GM06990 (cell line): ENCODE results near the gene UTF1.
"Not testable (repeated sequence)": the region's sequence is repeated elsewhere in the genome, so short reads cannot be mapped to it uniquely, and the experiment has no call there.

Experiments
- DNase-seq: peaks from one replicate; pipeline ENCODE4 v3.0.0-alpha.2; 2011; ENCODE audit not compliant: insufficient read length; ENCODE audit errors: extremely low read depth
- H3K27me3 ChIP-seq: replicated peaks from 2 replicates; pipeline ENCODE4 v1.6.0; 2011; ENCODE audit warnings: low read length; ENCODE audit not compliant: control insufficient read depth, insufficient read depth
- H3K36me3 ChIP-seq: 2 replicates; pipeline ENCODE4 v1.5.1; 2011; ENCODE audit warnings: low read length; ENCODE audit not compliant: control insufficient read depth, insufficient read depth
- H3K4me3 ChIP-seq: replicated peaks from 2 replicates; pipeline ENCODE4 v1.5.1; 2011; ENCODE audit warnings: low read depth, mild to moderate bottlenecking, control low read depth, low read length
- TF ChIP-seq, protein P1 (sequence below): IDR thresholded peaks from 2 replicates; pipeline ENCODE4 v1.5.1; 2011; ENCODE audit warnings: low read length, control low read depth, mild to moderate bottlenecking, inconsistent platforms; ENCODE audit not compliant: insufficient read depth, poor library complexity, severe bottlenecking

Gene UTF1

DNA sequence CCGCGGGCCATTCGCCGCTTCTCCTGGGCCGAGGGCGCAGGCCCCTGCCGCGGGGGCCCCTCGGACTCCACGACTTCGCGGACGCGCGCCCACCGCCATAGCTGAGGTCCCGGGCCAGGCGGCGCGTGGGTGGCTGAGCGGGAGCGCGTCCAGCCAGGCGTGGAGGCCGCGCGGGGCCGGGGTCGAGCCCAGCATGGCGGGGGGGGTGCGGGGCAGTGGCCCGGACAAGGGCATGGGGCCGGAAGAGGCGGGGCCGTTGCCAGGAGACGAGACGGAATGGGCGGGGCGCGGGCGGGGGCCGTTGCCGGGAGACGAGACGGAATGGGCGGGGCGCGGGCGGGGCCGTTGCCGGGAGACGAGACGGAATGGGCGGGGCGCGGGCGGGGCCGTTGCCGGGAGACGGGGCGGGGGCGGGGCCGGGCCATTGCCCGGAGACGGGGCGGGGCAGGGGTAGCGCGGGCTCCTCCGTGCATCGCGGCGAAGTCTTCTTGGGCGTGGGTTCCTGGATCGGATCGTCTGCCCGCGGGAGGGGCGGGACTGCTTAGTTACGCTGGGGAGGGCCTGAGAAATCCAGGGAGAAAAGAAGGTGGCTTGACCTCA lies 31.8 kb downstream of the UTF1 start:
- TF ChIP-seq, protein P1, sequence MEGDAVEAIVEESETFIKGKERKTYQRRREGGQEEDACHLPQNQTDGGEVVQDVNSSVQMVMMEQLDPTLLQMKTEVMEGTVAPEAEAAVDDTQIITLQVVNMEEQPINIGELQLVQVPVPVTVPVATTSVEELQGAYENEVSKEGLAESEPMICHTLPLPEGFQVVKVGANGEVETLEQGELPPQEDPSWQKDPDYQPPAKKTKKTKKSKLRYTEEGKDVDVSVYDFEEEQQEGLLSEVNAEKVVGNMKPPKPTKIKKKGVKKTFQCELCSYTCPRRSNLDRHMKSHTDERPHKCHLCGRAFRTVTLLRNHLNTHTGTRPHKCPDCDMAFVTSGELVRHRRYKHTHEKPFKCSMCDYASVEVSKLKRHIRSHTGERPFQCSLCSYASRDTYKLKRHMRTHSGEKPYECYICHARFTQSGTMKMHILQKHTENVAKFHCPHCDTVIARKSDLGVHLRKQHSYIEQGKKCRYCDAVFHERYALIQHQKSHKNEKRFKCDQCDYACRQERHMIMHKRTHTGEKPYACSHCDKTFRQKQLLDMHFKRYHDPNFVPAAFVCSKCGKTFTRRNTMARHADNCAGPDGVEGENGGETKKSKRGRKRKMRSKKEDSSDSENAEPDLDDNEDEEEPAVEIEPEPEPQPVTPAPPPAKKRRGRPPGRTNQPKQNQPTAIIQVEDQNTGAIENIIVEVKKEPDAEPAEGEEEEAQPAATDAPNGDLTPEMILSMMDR: no peak
- DNase-seq: peak; percentile 77
- H3K36me3 ChIP-seq: peaks cover 3% of the 10 kb centered on the region
- no peaks in the 10 kb centered on the region for H3K27me3 ChIP-seq
- H3K4me3 ChIP-seq: peak overlapping the region; percentile 60

DNA sequence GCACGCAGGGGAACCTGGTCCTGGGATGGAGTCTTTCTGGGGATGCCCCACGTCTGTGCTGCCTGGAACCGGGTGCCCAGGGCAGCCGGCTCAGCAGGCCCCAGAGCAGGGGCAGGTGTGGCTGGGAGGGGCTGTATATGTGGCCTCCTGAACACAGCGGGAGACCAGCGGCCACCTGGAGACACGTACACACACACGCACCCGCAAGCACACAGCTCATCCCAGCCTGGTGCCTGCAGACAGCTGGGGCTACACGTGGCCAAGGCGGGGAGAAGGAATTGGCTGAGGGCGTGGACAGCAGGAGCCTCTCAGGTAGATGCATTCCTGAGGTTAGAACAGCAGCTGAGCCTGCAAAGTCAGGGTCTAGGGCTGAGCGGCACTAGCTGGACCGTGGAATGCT lies 32.7 kb downstream of the UTF1 start:
- Histone ChIP-seq H3K27me3 (no peaks in the 10 kb centered on the region), H3K4me3 (no peak overlapping the region), H3K36me3 (peaks cover 5% of the 10 kb centered on the region)
- TF ChIP-seq, protein P1: no peak
- no peak for DNase-seq

DNA sequence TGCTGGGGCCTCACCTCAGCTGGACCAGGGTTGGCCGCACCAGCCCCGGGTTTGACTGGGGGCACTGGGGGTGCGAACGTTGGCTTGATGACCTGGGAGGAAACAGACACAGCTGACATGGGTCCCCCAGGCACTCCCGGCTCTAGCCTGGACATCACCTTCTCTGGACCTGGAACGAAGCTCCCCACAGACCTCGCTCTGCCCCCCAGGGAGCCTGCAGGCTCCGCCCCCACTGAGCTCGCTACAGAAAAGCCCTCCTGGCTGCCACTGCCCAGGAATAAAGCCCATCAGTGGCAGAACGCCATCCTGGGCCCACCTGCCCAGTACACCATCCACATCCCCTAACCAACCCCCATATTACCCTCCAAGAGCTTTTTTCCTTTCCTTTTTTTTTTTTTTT lies 33.7 kb downstream of the UTF1 start:
- H3K27me3 ChIP-seq: no peaks in the 10 kb centered on the region
- TF ChIP-seq, protein P1: no peak
- peaks cover 12% of the 10 kb centered on the region for H3K36me3 ChIP-seq
- H3K4me3 ChIP-seq: no peak overlapping the region
- DNase-seq: no peak

DNA sequence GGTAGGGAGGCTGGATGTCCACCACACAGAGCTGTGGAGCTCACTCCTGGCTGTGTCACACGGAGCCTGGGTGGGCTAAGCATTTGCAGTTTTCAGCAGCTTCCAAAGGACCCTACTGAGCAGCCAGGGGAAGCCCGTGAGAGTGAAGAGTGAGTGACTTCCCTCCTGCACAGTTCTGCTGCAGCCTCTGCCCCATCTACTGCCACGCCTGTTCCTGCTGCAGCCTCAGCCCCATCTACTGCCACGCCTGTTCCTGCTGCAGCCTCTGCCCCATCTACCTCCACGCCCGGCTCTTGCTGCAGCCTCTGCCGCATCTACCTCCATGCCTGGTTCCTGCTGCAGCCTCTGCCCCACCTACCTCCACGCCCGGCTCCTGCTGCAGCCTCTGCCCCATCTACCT lies 34.4 kb downstream of the UTF1 start:
- no peaks in the 10 kb centered on the region for H3K27me3 ChIP-seq
- H3K36me3 ChIP-seq: peaks cover 19% of the 10 kb centered on the region
- DNase-seq: no peak
- TF ChIP-seq, protein P1: no peak
- no peak overlapping the region for H3K4me3 ChIP-seq

- peaks cover 19% of the 10 kb centered on the region for H3K36me3 ChIP-seq
- not testable (repeated sequence) for H3K4me3 ChIP-seq, DNase-seq, H3K27me3 ChIP-seq
Observed at GRCh38 chr10:133265052-133265451, 35.0 kb downstream of the UTF1 start.

GRCh38 chr10:133266056-133266795 lies 36.2 kb downstream of the UTF1 start:
- Histone ChIP-seq H3K36me3 (peaks cover 29% of the 10 kb centered on the region), H3K27me3 (no peaks in the 10 kb centered on the region), H3K4me3 (no peak overlapping the region)
- DNase-seq: no peak
- TF ChIP-seq, protein P1: no peak
